A172 (cell line): Measurements from ENCODE around the gene EPB41L3. TPM values are rescaled to one million over a fixed set of nuclear protein-coding genes. Genes with fewer than 3 reads are reported as not detected.
"Not testable (repeated sequence)": the region's sequence is repeated elsewhere in the genome, so short reads cannot be mapped to it uniquely, and the experiment has no call there.

Experiments used
- DNase-seq: peaks from one replicate; pipeline ENCODE4 v3.0.0-alpha.2; 2015; ENCODE audit warnings: low spot score
- total RNA-seq: library from RNA; depleted of rRNA; stranded (reverse); fragments of >200 nt; shearing (Covaris generic); gene quantifications from 2 replicates; pipeline ENCODE4 v1.2.3, GENCODE V29; 2014

The EPB41L3 gene
- total RNA-seq, 1 experiment from 2014 or later, result not detected

DNA sequence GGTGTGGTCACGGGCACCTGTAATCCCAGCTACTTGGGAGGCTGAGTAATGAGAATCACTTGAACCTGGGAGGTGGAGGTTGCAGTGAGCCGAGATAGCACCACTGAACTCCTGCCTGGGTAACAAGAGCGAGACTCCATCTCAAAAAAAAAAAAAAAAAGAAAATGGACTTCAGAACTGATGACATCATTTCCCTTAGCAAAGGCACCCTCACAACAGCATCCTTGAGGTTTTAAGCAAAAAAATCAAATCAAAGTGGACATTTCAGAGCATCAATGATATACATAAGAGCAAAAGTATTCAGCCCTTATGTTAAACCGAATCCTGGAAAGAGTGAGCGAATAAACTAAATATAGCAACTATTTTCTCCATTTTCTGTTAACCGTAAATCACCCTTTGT lies 45.3 kb downstream of the EPB41L3 start:
- DNase-seq, result no peak

GRCh38 chr18:5496305-5496704 lies 47.5 kb downstream of the EPB41L3 start:
- DNase-seq, result no peak

- no peak for DNase-seq
Observed at GRCh38 chr18:5490753-5491480, 52.9 kb downstream of the EPB41L3 start.

GRCh38 chr18:5488844-5489243 lies 55.0 kb downstream of the EPB41L3 start:
- no peak for DNase-seq

DNA sequence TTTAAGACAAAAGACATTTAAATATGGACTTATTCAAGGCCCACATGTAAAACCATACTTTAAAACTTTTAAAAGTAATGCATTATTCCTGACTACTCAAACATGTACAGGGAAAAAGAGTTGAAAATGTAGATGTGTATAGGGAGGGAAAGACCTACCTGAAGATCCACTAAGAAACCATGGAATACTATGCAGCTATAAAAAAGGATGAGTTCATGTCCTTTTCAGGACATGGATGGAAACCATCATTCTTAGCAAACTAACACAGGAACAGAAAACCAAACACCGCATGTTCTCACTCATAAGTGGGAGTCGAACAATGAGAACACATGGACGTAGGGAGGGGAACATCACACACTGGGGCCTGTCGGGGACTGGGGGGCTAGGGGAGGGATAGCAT lies 55.8 kb downstream of the EPB41L3 start:
- not testable (repeated sequence) for DNase-seq

DNA sequence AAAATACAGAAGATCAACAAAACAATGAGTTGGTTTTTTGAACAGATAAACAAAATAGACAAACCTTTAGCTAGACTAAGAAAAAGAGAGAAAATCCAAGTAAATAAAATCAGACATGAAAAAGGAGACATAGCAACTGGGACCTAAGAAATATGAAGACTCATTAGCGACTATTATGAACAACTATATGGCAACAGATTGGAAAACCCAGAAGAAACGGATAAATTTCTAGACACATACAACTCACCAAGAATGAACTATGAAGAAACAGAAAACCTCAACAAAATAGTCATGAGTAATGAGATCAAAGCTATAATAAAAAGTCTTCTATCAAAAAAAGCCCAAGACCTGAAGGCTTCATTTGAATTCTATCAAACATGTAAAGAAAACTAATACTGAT lies 59.3 kb downstream of the EPB41L3 start:
- no peak for DNase-seq

DNA sequence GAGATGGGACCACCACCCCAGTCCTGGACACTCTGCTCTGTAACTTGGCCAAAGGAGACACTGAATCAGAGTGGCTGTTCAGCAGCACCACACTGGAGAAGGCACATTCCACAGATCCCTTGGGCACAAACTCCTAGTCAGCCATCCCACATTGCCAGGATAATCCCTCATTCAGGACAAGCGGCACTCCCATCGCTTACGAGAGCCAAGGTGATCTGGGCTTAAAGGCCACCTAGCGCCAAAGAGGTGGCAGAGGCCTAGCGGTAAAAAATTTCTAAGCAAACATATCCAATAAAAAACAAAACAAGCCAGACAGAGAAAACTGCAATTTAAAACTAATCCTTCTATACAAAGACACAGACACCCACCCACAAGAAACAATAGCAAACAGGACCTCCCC lies 62.2 kb downstream of the EPB41L3 start:
- DNase-seq, result no peak

- DNase-seq, result no peak
Observed at GRCh38 chr18:5478261-5478660, 65.5 kb downstream of the EPB41L3 start.

GRCh38 chr18:5476961-5477800 lies 66.6 kb downstream of the EPB41L3 start:
- no peak for DNase-seq

- DNase-seq, result no peak
Observed at GRCh38 chr18:5475267-5475666, 68.5 kb downstream of the EPB41L3 start.

DNA sequence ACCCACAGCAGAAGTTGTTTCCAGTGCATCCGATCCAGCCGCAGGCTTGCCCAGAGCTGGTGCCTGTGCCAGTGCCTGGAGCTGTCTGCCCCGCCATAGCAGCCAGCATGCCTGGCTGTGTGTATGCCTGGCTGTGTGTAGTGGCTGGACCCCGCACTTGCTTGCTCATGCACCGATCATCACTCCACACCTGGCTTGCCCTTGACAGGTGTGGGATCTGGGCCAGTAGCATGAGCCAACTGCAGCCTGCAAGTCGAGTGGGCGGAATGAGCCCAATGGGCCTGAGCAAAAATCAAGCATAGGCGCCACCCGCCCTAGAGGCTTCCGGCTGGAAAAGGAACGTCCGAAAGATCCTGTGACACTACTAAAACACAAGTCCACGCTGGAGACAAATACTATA lies 74.5 kb downstream of the EPB41L3 start:
- no peak for DNase-seq

DNA sequence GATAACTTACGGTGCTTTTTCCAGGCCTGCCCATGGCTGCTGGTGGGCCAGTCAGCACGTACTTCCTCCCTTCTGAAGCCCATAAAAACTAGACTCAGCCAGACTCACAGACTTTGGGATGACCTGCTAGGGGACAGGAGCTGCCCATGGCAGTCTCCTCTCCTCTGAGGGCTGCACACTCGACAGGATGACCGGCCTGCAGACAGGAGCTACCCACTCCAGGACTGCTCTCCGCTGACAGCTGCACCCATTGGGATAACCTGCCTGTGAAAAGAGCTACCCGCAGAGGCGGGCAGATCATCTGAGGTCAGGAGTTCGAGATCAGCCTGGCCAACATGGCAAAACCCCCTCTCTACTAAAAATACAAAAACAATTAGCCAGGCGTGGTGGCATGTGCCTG lies 75.4 kb downstream of the EPB41L3 start:
- no peak for DNase-seq

DNA sequence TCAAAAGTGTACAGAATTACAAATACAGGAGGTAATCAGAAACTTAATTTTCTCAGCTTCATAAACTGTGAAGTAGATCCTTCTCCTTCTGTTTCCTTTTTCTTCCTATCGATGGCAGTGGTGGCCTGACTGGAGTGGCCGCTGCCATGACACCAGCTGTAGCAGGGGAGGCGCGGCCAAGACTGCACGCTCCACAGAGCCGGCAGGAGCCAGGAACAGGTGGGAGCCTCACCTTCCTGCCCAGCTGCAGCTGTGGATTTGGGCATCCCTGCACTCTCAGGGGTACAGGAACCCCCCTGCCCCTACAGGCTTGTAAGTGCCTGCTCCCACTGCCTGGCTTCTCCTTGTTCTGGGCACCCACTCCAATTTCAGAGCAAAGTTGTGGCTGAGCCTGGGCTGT lies 76.1 kb downstream of the EPB41L3 start:
- no peak for DNase-seq

- DNase-seq, result no peak
Observed at GRCh38 chr18:5466256-5466655, 77.5 kb downstream of the EPB41L3 start.

- DNase-seq, result no peak
Observed at GRCh38 chr18:5464251-5464650, 79.5 kb downstream of the EPB41L3 start.

DNA sequence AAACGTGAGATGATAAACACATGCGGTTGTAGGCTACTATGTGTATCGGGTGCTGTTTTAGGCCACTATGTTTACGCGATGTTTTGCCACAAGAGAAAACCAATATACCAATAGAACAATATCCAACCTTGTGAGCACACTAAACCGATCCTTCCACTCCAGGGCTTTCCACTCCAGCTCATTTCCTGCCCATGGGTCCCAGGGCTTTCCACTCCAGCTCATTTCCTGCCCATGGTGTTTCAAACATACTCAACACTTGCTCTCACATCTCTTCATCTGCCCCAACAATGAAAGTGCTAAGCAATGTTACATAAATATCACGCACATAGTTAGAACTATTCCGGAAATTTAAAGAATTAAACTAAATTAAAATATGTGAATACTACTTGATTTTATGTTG lies 80.0 kb downstream of the EPB41L3 start:
- no peak for DNase-seq

- no peak for DNase-seq
Observed at GRCh38 chr18:5463390-5463789, 80.4 kb downstream of the EPB41L3 start.

GRCh38 chr18:5462227-5462626 lies 81.6 kb downstream of the EPB41L3 start:
- DNase-seq, result no peak

GRCh38 chr18:5461041-5461440 lies 82.8 kb downstream of the EPB41L3 start:
- DNase-seq, result no peak

DNA sequence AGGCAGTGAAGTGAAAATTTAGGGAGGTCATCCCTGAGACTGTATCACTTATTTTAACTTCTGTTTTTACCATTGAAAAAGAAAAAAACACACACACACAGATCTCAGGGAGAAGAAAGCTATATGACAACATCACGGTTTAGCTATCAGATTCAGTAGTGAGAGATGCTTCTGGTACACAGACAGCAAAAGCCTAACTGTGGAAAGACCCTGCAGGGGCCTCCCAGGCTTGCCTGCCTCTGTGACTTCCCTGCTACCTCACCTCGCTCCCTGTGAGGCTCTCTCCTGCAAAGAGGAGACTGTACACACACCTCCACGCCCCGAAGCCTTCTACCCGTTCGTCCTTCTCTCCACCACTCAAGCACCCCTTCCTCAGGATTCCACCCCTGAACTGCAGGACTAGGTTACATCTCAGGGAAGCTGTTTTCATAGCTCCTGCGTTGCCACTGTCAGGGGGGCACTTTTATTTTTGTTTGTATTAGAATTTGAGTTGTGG lies 86.3 kb downstream of the EPB41L3 start:
- no peak for DNase-seq

GRCh38 chr18:5456577-5457461 lies 87.0 kb downstream of the EPB41L3 start:
- DNase-seq, result no peak

DNA sequence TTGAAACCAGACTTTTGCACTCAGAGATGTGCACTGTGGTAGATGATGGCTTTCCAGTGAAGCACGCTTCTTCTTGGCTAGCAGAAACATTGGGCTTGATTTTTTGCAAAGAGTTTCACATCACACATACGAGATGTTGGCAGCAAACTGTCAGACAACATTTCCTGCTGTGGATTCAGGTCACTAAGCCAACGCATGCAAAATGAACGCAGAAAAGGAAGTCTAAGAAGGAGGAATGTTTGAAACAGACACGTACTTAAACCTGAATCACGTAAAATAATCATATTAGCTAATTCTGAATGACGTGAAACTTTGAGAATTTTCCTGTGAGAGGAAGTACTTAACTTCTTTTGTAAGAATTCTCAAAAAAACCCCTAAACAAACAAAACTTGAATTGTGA lies 88.1 kb downstream of the EPB41L3 start:
- DNase-seq, result no peak
